Astrocyte (in vitro differentiated cells and primary cell): Measurements from ENCODE around the gene CEP104. TPM values are rescaled to one million over a fixed set of nuclear protein-coding genes. Genes with fewer than 3 reads are reported as not detected.

Source experiments
- DNase-seq: peaks from one replicate; pipeline ENCODE4 v3.0.0-alpha.2; 2010; ENCODE audit warnings: low read depth
- FAIRE-seq: peaks from 2 replicates; lab custom pipeline; 2011; peaks lifted over from hg19 to GRCh38; lab: Jason Lieb, UNC
- H2AFZ ChIP-seq: 2 replicates; pipeline ENCODE4 v1.6.0; 2012; ENCODE audit warnings: low read depth, low read length, inconsistent platforms
- H3K27ac ChIP-seq: 2 replicates; pipeline ENCODE4 v1.5.1; 2011; ENCODE audit warnings: low read depth, low read length, inconsistent platforms
- H3K27me3 ChIP-seq: 2 replicates; pipeline ENCODE4 v1.6.0; 2011; ENCODE audit warnings: low read length, inconsistent platforms; ENCODE audit not compliant: insufficient read depth
- H3K36me3 ChIP-seq: 2 replicates; pipeline ENCODE4 v1.5.1; 2011; ENCODE audit warnings: low read length, inconsistent platforms; ENCODE audit not compliant: insufficient read depth
- H3K4me1 ChIP-seq: 2 replicates; pipeline ENCODE4 v1.5.1; 2011; ENCODE audit warnings: low read length, inconsistent platforms; ENCODE audit not compliant: insufficient read depth
- H3K4me2 ChIP-seq: 2 replicates; pipeline ENCODE4 v1.6.0; 2012; ENCODE audit warnings: low read length, inconsistent platforms
- H3K4me3 ChIP-seq: 2 replicates; pipeline ENCODE4 v1.5.1; 2011; ENCODE audit warnings: low read depth, mild to moderate bottlenecking, low read length, inconsistent platforms; ENCODE audit not compliant: insufficient read depth
- H3K79me2 ChIP-seq: 2 replicates; pipeline ENCODE4 v1.6.0; 2012; ENCODE audit warnings: mild to moderate bottlenecking, low read length, inconsistent platforms; ENCODE audit not compliant: insufficient read depth
- H3K9ac ChIP-seq: 2 replicates; pipeline ENCODE4 v1.6.0; 2012; ENCODE audit warnings: mild to moderate bottlenecking, low read length, inconsistent platforms
- H3K9me3 ChIP-seq: 2 replicates; pipeline ENCODE4 v1.5.1; 2012; ENCODE audit warnings: low read depth, mild to moderate bottlenecking, low read length, inconsistent platforms; ENCODE audit not compliant: insufficient read depth
- H4K20me1 ChIP-seq: 2 replicates; pipeline ENCODE4 v1.6.0; 2012; ENCODE audit warnings: low read length, inconsistent platforms; ENCODE audit not compliant: insufficient read depth
- H3K27ac Mint-ChIP-seq: one replicate; pipeline ENCODE4 v1.8.0; 2021; ENCODE audit warnings: mild to moderate bottlenecking, mixed read lengths; ENCODE audit not compliant: unreplicated experiment
- H3K27me3 Mint-ChIP-seq: one replicate; pipeline ENCODE4 v1.8.0; 2021; ENCODE audit warnings: low read depth, mixed read lengths; ENCODE audit not compliant: unreplicated experiment
- H3K36me3 Mint-ChIP-seq: one replicate; pipeline ENCODE4 v1.8.0; 2021; ENCODE audit warnings: low read depth, mixed read lengths; ENCODE audit not compliant: unreplicated experiment
- H3K4me1 Mint-ChIP-seq: one replicate; pipeline ENCODE4 v1.8.0; 2021; ENCODE audit warnings: low read depth, mixed read lengths; ENCODE audit not compliant: unreplicated experiment
- H3K4me3 Mint-ChIP-seq: one replicate; pipeline ENCODE4 v1.8.0; 2021; ENCODE audit warnings: mild to moderate bottlenecking, moderate library complexity, mixed read lengths; ENCODE audit not compliant: unreplicated experiment
- H3K9me3 Mint-ChIP-seq: one replicate; pipeline ENCODE4 v1.8.0; 2021; ENCODE audit warnings: mild to moderate bottlenecking, mixed read lengths; ENCODE audit not compliant: unreplicated experiment
- EZH2 ChIP-seq: IDR thresholded peaks from 2 replicates; pipeline ENCODE4 v1.6.1; 2012; ENCODE audit warnings: mild to moderate bottlenecking, low read length, inconsistent platforms; ENCODE audit not compliant: insufficient read depth
- total RNA-seq: library from RNA; stranded (reverse); gene quantifications from 2 replicates; pipeline ENCODE4 v1.2.1, GENCODE V29; 2021
- TF ChIP-seq, protein P1 (sequence below): IDR thresholded peaks from 2 replicates; pipeline ENCODE4 v1.5.1; 2011; ENCODE audit warnings: low read depth, mild to moderate bottlenecking, inconsistent platforms, low read length, moderate library complexity; ENCODE audit not compliant: insufficient read depth

The CEP104 gene
- total RNA-seq, 1 donor from 2014 or later, result 43.6 TPM

DNA sequence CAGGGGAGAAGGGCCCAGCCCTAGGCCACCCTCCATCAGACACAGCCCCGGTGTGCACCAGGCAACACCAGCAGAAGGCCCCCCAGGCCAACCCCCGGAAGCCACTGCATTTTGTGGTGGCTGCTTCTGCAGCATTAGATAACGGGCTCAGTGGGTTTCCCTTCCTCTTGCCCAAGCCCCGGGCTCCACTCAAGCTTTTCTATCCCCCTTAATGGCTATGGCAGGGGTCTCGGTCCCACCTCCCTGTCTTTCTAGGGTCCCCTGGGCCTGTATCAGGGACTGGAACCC is 24.1 kb upstream of the CEP104 start:
- peaks cover 38% of the 10 kb centered on the region for H3K36me3 Mint-ChIP-seq
- Histone ChIP-seq H3K27ac (no peak overlapping the region), H3K9me3 (no peaks in the 10 kb centered on the region), H2AFZ (no peak overlapping the region), H3K79me2 (no peaks in the 10 kb centered on the region), H3K4me2 (no peak overlapping the region), H3K4me1 (no peaks in the 10 kb centered on the region), H3K4me3 (no peak overlapping the region), H4K20me1 (no peaks in the 10 kb centered on the region), H3K27me3 (no peaks in the 10 kb centered on the region), H3K36me3 (peaks cover 7% of the 10 kb centered on the region), H3K9ac (no peak overlapping the region)
- H3K27me3 Mint-ChIP-seq, result no peaks in the 10 kb centered on the region
- H3K27ac Mint-ChIP-seq, result no peak overlapping the region
- no peak overlapping the region for H3K4me3 Mint-ChIP-seq
- no peaks in the 10 kb centered on the region for H3K4me1 Mint-ChIP-seq
- FAIRE-seq (no peak), DNase-seq (no peak)
- H3K9me3 Mint-ChIP-seq, result peaks cover 14% of the 10 kb centered on the region
- TF ChIP-seq, protein P1, sequence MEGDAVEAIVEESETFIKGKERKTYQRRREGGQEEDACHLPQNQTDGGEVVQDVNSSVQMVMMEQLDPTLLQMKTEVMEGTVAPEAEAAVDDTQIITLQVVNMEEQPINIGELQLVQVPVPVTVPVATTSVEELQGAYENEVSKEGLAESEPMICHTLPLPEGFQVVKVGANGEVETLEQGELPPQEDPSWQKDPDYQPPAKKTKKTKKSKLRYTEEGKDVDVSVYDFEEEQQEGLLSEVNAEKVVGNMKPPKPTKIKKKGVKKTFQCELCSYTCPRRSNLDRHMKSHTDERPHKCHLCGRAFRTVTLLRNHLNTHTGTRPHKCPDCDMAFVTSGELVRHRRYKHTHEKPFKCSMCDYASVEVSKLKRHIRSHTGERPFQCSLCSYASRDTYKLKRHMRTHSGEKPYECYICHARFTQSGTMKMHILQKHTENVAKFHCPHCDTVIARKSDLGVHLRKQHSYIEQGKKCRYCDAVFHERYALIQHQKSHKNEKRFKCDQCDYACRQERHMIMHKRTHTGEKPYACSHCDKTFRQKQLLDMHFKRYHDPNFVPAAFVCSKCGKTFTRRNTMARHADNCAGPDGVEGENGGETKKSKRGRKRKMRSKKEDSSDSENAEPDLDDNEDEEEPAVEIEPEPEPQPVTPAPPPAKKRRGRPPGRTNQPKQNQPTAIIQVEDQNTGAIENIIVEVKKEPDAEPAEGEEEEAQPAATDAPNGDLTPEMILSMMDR, result no peak
- no peak for TF ChIP-seq EZH2

DNA sequence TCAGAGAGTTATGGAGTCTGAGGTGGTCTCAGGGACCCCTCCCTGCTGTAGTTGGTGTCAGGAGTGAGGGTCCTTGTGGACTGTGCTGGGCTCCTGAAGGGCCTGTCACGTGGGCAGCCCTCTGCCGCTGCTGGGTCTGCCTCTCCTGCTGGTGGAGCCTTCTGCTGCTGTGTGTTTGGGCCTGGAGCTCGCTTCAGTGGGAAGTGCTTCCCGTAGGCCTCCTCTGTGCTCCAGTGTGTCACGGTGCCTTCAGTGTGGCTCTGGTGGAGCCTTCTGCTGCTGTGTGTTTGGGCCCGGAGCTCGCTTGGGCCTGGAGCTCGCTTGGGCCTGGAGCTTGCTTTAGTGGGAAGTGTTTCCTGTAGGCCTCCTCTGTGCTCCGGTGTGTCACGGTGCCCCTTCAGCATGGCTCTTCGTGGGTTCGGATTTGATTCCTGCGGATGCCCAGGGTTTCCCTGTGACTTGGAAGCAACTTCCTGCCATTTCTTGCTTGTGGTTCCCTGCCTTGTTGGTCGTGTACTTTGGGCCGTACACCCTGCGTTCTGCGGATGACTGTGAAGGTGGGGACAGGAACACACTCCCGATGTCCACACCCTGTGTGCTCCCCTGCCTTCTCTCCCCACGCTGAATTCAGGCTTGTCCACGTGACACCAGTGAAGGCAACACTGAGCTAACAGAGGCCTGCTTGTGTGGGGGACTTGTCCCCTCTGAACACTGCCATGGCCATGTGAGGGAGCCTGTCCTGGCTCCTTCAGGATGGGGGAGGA is 23.6 kb upstream of the CEP104 start:
- no peak overlapping the region for H3K4me2 ChIP-seq
- H3K79me2 ChIP-seq, result no peaks in the 10 kb centered on the region
- peaks cover 41% of the 10 kb centered on the region for H3K36me3 Mint-ChIP-seq
- H3K36me3 ChIP-seq, result peaks cover 7% of the 10 kb centered on the region
- DNase-seq (no peak), FAIRE-seq (no peak)
- H3K4me1 ChIP-seq, result no peaks in the 10 kb centered on the region
- no peak overlapping the region for H3K9ac ChIP-seq
- H3K4me3 ChIP-seq, result no peak overlapping the region
- H2AFZ ChIP-seq, result no peak overlapping the region
- no peak overlapping the region for H3K27ac ChIP-seq
- TF ChIP-seq, protein P1, result no peak
- no peak for TF ChIP-seq EZH2
- H3K4me3 Mint-ChIP-seq, result no peak overlapping the region
- no peaks in the 10 kb centered on the region for H3K27me3 Mint-ChIP-seq
- H3K9me3 ChIP-seq, result no peaks in the 10 kb centered on the region
- no peaks in the 10 kb centered on the region for H3K27me3 ChIP-seq
- H3K9me3 Mint-ChIP-seq, result peaks cover 14% of the 10 kb centered on the region
- no peaks in the 10 kb centered on the region for H4K20me1 ChIP-seq
- no peak overlapping the region for H3K27ac Mint-ChIP-seq
- no peaks in the 10 kb centered on the region for H3K4me1 Mint-ChIP-seq

DNA sequence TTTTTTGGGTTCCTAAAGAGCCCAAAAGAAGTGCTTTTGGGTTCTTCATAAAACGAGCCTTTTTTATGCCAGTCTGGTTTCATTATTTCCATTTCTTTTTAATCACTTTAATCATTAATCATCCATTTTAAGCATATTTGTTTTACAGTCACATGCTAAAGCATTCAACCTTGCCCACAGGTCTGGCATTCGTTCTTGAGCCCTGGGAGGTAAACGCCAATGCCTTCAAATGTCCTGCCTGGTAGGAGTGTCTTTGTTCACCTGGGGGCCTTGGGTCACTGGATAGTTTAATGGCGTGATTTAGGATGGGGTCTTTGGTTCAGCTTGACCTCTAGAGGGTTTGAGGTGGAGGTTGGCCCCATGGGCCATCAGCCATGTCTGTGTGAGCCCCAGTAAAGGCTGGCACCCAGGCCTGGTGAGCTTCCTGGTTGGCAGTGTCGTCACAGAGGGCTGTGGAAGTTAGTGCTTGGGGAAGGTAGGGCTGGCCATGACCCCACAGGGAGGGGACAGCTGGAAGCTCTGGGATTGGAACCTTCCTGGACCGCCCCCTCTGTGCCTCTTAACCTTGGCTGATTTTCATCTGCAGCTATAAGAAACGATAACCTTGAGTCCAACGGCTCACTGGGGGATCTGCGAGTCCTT is 22.9 kb upstream of the CEP104 start:
- H3K9me3 Mint-ChIP-seq, result peaks cover 14% of the 10 kb centered on the region
- Histone ChIP-seq H3K27ac (no peak overlapping the region), H3K4me3 (no peak overlapping the region), H3K4me2 (no peak overlapping the region), H3K36me3 (peaks cover 5% of the 10 kb centered on the region), H3K9ac (no peak overlapping the region), H3K27me3 (no peaks in the 10 kb centered on the region), H4K20me1 (no peaks in the 10 kb centered on the region), H3K79me2 (no peaks in the 10 kb centered on the region), H2AFZ (no peak overlapping the region), H3K4me1 (no peaks in the 10 kb centered on the region), H3K9me3 (no peaks in the 10 kb centered on the region)
- H3K36me3 Mint-ChIP-seq, result peaks cover 44% of the 10 kb centered on the region
- no peak for FAIRE-seq
- no peak overlapping the region for H3K4me3 Mint-ChIP-seq
- no peaks in the 10 kb centered on the region for H3K27me3 Mint-ChIP-seq
- H3K27ac Mint-ChIP-seq, result no peak overlapping the region
- DNase-seq, result no peak
- H3K4me1 Mint-ChIP-seq, result no peaks in the 10 kb centered on the region
- TF ChIP-seq, protein P1, result no peak
- no peak for TF ChIP-seq EZH2
